ENCODE measurements around the gene PPP1R26.
"Not testable (repeated sequence)": the region's sequence is repeated elsewhere in the genome, so short reads cannot be mapped to it uniquely, and the experiment has no call there.

PPP1R26 gene

DNA sequence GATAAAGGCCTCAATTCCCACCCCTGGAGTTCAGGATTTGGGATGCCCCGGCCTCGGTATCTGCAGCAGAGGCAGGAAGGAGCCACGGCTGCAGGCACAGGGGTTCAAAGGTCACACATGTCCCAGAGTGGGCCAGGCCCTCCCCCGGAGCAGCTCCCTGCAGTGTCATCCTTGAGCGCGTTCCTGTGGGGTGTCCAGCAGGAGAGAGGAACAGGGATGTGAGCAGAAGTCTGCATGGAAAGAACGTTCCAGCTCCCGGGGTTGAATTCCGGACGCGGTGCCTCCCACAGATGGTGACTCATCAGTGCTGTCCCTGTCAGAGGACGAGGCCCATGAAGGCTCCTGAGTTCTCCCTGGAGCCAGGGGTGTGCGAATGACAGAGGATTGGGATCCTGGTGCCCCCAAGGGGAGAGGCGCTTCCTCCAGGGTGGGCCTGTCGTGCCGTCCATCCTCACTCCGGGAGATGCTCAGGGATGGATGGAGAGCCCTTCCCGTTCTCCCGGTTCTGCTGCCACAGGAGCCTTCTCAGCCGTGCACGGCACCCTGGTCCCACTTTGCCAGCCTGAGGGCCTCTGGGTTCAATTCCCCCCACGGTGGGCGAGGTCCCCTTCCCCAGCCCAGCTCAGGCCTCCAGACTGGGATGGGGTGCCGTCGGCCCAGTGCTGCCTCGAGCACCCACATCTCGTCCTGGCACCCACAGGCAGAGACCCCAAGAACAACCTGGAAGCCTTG, 44.7 kb downstream of the PPP1R26 start:
- DNase-seq: no peak

DNA sequence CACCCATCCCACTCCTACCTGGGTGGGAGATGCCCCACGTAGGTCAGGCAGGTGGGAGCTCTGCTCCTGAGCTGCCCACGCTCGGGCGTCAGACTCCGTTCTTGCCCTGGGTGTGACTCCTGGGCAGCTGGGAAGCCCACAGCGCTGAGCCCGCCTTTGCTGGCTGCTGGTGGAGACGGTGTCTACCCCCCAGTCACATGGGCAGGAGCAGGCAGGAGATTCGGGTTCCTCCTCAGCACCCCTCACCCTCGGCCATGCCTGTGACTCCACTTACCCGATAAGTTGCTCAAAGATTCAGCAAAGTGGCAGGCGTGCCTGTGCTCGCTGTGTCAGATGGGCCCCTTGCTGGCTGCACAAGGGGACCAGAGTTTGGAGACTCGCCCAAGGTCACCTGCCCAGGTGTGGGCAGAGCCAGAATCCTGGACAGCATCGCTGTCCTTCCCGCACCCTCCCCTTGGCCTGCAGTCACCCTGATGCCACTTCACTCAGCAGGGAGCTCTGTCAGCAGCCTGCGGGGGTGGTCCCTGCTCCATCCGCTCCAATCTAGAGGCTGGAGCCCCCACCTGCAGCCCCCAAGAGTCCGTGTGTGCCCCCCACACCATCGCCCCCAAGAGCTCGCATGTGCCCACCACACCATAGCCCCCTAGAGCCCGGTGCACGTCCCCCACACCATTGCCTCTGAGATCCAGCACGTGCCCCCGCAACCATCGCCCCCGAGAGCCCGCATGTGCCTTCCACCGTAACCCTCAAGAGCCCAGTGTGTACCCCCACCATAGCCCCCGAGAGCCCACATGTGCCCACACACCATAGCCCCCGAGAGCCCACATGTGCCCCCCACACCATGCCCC, 45.9 kb downstream of the PPP1R26 start:
- no peak for DNase-seq

DNA sequence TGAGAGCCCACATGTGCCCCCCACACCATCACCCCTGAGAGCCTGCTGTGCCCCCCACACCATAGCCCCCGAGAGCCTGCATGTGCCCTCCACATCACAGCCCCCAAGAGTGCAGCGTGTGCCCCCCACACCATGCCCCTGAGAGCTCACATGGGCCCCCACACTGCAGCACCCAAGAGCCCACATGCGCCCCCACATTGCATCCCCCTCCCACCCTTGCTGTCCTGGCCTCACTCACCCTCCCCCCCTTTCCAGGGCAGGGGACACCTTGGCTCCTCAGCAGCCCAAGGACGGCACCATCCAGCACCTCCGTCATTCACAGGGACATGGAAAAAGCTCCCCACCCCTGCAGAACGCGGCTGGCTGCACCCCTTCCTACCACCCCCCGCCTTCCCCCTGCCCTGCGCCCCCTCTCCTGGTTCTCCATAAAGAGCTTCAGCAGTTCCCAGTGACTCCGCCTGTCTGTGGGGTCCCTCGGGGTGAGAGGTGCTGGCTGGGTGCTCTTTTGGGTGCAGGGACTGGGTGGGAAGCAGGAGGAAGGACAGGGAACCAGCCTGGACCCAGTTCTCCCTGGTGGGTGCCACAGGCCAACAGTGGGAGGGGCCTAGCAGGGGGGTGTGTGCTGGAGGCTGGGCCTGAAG, 46.6 kb downstream of the PPP1R26 start:
- no peak for DNase-seq

DNA sequence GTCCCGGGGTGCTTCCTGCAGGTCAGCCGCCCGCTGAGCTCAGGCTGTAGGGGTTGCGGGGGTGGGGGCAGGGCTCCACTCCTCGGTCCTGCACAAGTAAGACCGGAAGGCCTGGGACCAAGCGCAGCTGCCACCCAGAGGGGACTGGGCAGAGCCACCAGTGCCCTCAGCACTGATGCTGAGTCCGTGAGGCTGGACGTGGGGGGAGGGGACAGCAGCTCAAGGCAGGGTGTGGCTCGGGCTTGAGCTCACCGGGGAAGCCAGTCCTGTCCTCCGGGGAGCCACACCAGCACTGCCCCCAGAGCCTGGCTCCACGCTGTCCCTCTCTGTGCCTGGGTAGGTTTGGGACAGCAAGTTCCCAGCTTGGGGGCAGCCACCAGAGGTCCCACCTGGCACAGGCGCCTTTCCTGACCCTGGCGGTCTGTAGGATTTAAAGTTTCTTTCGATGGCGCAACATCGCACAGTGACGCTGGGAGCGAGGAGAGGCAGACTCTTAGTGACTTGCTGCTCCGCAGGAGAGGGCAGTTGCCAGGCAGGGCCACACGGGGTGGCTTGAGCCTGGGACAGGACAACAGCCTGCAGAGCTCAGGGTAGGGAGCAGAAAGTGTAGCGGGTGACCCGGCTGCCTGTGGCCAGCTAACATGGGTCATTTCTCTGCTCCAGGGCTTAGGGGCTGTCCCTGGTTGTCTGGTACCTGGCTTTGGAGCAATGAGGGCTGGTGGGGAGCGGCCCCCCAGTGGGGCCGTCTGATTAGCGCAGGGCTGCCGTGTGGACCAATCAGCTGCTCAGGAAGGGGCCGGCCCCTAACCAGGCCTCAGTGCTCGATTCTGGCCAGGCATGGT, 47.4 kb downstream of the PPP1R26 start:
- no peak for DNase-seq

DNA sequence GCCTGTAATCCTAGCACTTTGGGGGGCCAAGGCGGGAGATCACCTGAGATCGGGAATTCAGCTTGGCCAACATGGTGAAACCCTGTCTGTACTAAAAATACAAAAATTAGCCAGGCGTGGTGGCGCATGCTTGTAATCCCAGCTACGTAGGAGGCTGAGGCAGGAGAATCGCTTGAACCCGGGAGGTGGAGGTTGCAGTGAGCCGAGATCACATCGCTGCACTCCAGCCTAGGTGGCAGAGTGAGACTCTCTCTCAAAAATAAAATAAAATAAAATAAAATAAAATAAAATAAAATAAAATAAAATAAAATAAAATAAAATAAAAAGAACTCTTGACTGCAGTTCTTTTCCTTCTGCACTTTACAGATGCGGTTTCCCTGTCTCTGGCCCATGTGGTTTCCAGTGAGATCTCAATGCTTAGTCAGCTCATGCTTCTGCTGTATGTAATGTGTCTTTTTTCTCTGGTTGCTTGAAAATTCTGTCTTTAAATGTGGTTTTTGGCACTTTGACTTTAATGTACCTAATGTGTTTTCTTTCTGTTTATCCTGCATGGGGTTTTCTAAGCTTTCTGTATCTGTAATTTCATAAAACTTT, 49.4 kb downstream of the PPP1R26 start:
- DNase-seq: not testable (repeated sequence)

DNA sequence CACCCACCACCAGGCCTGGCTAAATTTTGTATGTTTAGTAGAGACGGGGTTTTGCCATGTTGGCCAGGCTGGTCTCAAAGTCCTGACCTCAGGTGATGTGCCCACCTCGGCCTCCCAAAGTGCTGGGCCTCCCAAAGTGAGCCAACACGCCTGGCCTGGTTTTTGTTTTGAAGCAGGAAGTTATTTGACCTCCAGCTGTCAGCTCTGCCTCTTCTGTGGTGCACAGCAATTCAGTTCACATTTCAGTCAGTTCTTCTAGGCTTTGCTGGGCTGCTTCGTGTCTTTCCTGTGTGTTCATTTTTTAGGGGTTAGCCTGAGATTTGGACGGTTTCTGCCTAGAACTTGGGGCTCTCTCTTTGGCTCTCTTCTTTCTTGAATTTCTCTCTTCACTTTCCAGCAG, 50.6 kb downstream of the PPP1R26 start:
- DNase-seq: no peak

DNA sequence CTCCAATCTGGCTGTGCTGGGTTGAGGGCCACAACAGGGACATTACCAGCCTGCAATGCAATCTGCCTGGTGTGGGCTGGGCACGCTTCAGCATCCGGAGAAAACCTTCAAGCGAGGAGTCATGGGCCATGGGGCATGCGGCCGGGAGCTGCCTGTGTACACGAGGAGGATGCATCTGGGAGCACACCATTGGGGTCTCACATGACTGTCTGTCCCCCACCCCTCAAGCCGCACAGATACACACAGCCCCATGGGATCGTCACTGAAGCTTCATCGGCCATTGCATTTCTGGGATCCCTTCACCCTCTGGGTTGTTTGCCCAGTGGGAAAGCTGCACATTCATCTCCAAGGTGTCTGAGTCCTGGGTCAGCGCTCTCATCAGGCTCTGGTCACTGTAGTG, 51.5 kb downstream of the PPP1R26 start:
- DNase-seq: no peak

DNA sequence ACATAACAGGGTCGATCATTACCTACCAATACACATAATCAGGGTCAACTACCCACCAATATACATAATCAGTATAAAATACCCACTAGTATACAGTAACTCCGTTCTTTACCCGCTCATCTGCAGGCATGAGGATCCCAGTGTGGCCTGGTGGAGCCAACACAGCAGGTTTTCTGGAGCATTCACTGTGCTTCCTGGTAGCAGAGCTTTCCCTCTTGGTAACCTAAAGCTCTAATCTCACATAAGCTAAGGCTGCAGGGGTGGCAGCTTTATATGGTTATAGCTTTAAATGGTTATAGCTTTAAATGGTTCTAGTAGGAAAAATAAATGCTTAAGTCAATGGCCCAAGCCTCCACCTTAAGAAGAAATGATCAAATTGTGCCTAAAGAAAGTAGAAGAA, 53.5 kb downstream of the PPP1R26 start:
- DNase-seq: no peak

DNA sequence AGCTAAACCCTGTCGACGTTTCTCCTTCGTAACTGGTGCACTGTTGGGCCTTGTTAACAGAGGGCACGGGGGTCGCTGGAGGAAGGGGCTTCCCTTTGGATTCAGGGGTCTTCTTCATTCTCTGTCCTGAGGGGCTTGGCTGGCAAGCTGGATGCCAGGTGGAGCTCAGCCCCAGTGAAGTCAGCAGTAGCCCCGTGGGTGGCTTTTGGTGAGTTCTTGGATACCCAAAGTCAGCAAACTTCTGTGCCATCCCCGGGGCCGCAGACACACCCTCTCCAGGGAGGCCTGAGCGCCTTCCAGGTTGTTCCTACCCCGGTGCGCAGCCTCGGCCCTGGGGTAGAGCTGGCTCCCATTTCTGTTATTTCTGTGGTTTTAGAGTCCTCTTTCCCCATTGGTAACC, 54.1 kb downstream of the PPP1R26 start:
- DNase-seq: no peak

DNA sequence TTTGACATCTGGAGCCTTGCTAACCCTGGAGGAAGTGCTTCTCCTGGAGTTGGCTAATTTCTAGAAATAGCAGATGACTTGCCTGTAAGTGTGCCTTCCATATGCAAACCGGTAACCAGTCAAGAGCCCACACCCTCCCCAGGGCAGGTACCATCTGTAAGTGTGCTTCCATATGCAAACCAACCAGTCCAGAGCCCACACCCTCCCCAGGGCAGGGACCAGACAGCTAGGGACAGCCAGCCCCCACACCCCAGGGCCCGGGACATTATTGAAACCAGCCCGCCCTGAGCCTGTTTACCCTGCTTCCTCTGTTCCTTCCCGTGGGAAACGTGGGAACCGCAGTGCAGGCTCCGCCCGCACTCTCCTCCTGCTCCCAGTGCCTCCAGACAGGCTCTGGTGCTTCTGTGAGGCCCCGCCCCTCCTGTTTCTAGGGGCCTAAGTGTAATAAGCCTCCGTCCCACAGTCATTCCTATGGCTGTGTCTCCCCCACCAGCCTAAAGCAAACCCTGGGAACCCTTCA, 54.7 kb downstream of the PPP1R26 start:
- not testable (repeated sequence) for DNase-seq

DNA sequence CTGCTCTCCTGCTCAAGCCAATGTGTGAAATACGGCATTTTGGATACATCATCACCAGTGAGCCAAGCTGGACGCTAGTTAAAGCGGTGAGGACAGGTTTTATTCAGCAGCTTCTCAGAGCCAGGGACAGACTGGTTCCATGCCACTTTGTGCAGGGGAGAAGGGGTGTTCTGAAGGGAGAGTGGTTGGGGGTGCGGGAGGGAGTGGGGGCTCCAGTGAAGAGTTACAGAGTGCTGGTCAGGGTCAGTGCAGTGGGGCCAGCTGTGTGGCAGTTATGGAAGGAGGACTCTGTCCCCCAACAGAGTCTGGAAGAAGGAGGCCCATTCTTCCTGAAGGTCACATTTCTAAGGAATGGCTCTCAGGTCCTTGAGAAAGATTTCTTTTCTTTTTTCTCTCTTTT, 55.2 kb downstream of the PPP1R26 start:
- DNase-seq: not testable (repeated sequence)

DNA sequence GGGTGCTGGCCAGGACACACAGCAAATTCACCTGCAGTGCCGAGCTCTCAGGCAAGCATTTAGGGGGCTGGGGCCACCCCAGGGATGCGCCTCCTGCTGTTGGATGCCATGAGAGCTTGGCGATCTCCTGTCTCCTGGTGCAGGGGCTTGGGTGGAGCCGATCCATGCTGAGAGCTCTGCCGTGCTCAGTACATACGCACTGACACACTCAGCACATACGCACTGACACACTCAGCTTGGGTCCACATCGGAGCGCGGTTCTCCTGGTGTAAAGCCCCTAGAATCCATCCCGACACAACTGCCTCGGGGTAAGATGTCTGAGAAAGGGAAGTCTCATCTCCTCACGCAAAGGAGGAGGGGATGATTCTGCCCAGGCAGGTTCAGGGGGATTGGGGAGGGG, 56.0 kb downstream of the PPP1R26 start:
- not testable (repeated sequence) for DNase-seq

DNA sequence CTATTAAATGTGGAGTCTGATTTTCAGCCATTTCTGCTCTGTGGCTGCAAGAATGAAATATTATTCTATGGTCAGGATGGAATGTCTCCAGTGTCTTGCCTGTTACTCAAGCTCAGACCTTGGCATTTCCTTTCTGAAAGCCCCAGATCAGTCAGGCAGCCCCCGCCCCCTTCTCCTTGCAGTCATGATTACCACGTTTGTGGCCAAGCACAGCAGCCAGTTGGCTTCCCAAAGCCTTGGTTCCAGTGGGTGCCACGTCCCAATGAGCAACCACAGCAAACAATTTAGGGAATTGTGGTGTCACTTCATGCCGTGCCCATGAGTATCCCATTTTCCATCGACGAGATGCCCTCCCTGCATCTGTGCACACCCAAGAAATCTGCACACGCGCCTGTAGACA, 56.6 kb downstream of the PPP1R26 start:
- DNase-seq: no peak

Measured in NCI-H2171 treated with DMSO at 0.1 percent for 48 hours (cell line).